HT1080 (cell line): Measurements from ENCODE around the gene SGCG. TPM values are rescaled to one million over a fixed set of nuclear protein-coding genes. Genes with fewer than 3 reads are reported as not detected.
A peak's percentile ranks its signal among the peaks of the same experiment; 100 is the strongest.

Experiments used
- DNase-seq: peaks from one replicate; pipeline ENCODE4 v3.0.0-alpha.2; 2015; ENCODE audit warnings: low read depth
- total RNA-seq: library from RNA; depleted of rRNA; stranded (reverse); fragments of >200 nt; shearing (Covaris generic); gene quantifications from 2 replicates; pipeline ENCODE4 v1.2.3, GENCODE V29; 2014

Gene SGCG
- total RNA-seq, 1 experiment from 2014 or later, result not detected

DNA sequence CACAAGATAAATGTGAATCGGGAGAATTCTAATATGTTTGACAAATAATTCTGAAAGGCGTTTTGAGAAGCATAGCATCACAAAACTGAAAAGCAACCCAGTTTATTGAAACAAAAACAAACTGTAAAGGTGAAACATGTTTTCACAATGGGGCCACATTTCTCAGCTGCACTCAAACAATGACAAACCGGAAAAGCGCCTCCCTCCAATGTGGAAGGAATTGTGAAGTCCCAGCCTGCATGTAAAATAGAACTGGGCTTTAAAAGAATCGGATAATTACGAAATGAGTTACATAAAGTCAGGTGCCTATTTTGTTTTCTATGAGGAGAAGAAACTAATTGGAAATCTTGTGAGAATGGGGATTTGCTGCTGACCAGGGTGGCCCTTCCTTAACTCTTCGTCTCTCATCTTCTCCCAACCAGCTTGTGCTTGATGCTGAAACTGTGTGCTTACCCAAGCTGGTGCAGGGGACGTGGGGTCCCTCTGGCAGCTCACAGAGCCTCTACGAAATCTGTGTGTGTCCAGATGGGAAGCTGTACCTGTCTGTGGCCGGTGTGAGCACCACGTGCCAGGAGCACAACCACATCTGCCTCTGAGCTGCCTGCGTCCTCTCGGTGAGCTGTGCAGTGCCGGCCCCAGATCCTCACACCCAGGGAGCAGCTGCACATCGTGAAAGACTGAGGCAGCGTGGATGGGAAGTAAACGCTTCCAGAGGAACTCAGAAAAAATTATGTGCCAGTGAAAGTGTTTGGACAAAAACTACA is 143.3 kb downstream of the SGCG start:
- DNase-seq, result no peak

GRCh38 chr13:23325191-23325590 is 144.4 kb downstream of the SGCG start:
- DNase-seq, result no peak

GRCh38 chr13:23330356-23330755 is 149.6 kb downstream of the SGCG start:
- DNase-seq, result no peak

- DNase-seq, result no peak
Observed at GRCh38 chr13:23339225-23339624, 158.4 kb downstream of the SGCG start.

DNA sequence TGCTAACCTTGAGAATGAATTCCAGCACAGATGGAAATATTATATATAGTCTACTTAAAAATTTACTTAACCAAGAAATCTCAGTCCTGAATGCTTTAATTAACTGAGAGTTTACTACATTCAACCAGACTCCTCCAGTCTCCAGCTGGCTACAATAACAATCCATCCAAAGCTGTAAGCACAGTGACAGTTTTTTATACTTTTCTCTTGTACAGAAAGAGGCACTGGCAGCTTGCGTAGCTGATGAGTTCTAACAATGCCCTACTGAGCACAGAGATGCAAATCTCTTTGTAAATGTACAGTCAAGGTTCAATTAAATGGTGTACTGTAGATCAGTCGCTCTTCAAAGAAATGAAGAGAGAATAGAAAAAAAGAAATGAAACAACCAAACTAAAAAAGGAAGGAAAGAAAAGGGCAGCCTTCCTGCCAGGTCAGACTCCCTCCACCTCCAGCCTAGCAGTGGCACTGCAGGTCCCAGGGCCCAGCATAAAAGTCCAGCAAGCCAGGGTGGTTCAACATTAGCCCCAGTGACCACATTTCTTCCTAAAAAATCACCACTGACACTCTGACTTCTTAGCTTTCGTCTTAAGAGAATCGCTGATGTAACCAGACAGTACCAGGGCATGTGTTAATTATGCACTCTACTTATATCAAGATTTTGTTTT is 164.3 kb downstream of the SGCG start:
- no peak for DNase-seq

GRCh38 chr13:23347601-23348000 is 166.8 kb downstream of the SGCG start:
- DNase-seq, result no peak

GRCh38 chr13:23348262-23349127 is 167.7 kb downstream of the SGCG start:
- no peak for DNase-seq

DNA sequence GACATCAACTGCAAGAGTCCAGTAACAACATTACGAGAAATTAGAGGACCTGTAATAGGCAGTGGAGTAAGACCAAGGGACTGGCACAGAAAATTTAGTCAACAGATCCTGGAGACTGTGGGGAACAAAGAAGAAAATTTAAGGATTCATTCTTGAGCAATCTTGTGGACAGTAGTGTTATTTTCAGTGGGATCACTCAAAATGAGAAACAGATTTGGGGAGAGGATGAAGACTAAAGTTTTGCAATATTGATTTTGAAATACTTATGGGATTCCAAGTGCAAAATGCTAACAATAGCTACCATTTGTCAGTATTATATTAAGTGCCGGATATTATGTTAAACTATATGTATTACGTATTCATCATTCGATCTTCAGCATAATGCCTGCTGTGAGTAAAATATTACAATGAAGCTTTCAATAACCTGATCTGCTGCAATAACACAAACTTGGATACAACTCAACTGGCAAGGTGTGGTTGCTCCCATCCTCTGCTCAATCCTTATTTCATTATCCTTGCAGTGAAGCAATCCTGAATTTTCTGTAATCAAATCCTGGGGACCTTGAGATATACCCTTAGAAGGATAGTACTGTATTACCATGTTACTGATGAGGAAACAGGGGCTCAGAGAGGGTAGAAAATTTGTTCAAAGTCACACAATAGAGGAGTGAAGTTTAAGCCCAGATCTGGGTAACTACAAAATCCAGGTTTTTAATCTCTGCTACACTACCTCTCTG is 168.6 kb downstream of the SGCG start:
- DNase-seq, result no peak

DNA sequence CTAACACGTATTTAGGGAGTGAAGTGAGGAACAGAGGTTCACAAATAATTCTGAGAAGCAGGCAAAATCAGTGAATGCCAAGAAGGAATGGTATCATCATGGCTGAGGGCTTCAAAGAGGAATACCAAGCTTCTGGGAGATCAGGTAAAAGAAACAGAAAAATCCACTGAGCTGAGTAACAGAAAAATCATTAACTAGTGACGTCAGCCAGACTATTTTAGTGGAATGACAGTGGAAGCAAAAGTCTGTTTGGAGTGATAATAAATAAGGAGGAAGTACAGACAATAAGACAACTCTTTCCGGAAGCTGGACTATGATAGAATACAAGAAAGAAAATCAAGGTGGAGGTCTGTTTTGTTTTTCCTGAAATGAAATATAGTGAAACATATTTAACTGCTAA is 169.2 kb downstream of the SGCG start:
- DNase-seq, result no peak

GRCh38 chr13:23352161-23352560 is 171.4 kb downstream of the SGCG start:
- DNase-seq, result no peak

DNA sequence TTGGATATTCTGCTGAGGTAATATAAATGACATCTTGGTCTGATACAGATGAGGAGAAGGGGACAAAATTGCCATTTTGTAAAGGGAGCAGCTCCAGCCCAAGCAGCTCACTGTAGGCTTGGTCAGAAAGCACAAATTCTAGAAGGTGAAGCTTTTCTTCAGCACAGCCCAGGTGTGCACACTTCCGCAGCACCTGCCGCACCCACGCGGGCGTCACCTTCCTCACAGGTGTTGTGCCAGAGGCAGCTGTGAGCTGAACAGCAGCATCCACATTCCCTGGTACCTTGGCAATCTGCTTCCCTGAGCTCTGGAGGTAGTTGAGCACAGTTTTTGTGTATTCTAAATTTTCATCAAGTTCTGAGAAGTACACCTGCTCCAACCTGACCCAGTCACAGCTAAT is 173.7 kb downstream of the SGCG start:
- no peak for DNase-seq

DNA sequence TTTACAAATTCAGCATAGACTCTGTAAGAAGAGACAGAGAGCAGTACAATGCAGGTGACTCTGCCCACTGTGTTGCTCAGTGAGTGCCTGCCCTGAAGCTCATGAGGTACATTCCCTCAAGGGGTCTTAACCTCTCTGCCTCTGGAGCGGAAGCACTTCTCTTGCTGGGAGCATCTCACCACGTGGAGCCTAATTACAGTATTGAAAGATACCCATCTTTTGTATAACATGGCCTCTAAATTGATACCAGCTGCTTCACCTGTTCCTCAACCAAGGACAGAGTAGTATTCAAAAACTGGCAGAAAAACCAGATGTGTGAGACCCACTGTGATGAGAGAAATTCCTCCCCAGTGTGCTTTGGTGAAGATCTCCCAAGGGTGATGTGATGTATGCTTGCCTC is 175.6 kb downstream of the SGCG start:
- no peak for DNase-seq

GRCh38 chr13:23357349-23357748 is 176.6 kb downstream of the SGCG start:
- DNase-seq, result no peak

DNA sequence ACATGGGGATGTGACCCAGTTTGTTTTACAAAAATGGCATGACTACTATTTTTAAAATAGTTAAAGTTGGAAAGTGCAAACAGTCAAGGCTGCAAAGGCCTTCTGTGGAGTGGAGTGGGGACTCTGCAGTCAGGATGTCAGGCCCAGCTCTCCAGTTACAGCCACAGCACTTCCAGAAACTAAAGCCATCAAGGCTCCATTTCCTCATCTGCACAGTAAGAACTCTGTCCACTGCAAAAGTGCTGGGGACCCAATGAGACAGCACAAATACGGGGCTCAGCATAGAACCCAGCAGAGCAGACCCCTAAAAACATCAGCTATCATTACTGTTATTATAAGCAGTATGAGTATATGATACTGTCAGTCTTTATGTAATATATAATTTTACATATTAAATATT is 179.1 kb downstream of the SGCG start:
- no peak for DNase-seq

GRCh38 chr13:23365652-23366051 is 184.9 kb downstream of the SGCG start:
- DNase-seq, result no peak

DNA sequence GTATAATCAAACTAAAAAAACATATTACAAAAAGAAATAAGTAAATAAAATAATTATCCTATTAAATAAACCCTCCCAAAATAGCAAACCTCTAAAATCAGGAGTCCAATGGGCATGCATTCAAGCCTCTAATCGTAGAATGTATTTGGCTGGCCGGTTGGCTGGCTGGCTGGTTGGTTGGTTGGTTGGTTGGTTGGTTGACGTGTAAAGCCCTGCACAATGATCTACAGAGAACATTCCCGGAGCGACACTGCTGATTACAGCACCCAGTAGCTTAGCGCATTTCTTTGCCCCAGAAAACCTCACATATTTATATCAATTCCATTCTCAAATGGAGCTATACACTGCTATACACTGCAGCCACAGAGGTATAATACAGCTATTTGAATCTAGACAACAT is 187.1 kb downstream of the SGCG start:
- no peak for DNase-seq

DNA sequence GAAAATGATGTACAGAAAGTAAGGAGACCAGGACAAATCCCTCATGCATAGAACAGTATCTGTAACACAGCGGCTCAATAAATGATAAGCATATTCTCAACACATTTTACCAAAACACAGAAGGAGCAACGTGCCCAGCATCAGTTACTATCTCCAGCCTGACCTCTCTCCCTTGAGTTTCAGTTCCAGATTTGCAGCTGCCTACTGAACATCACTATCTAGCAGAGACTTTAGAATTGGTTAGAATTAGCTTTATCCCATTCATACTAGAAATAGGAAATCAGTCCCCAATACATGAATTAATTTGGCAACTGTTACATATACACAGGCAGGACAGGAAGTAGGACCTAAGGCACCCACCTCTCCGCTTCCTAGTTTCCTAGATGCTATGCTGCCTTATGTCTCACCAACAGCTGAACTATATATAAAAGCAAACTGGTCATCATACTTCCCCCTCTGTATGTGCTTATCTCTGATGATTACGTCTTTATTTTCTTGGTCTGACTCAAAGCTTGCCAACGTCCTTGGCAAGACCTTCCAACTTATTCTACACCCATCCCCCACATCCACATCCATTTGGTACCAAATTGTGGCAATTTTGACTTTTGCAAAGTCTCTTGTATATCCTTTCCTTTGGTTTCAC is 191.6 kb downstream of the SGCG start:
- DNase-seq, result peak; percentile 55
